HL-60 (cell line): Measurements from ENCODE around the gene TTN.

Experiments used
- DNase-seq, 2 experiments: peaks; one replicate each; pipeline ENCODE4 v3.0.0-alpha.2; 2010 to 2020; ENCODE audit warnings: low read depth in 1 of 2, low spot score in 1 of 2
- H3K27ac ChIP-seq: fragments of 250-450 bp; sonication (Bioruptor Pico); replicated peaks from 2 replicates; pipeline ENCODE4 v1.5.1; 2020; ENCODE audit warnings: mild to moderate bottlenecking, moderate library complexity
- H3K27me3 ChIP-seq: fragments of 250-450 bp; sonication (Bioruptor Pico); 2 replicates; pipeline ENCODE4 v1.5.1; 2021; ENCODE audit warnings: mild to moderate bottlenecking, moderate library complexity; ENCODE audit not compliant: insufficient read depth, poor library complexity, severe bottlenecking
- H3K4me3 ChIP-seq: replicated peaks from 2 replicates; pipeline ENCODE4 v1.5.1; 2011; ENCODE audit warnings: mild to moderate bottlenecking, control low read depth, low read length; ENCODE audit not compliant: insufficient read depth
- CTCF ChIP-seq: IDR thresholded peaks from one replicate; pipeline ENCODE4 v1.5.1; 2011; ENCODE audit warnings: low read length, control low read depth, inconsistent platforms; ENCODE audit not compliant: insufficient read depth
- GABPA ChIP-seq: IDR thresholded peaks from 2 replicates; pipeline ENCODE4 v1.6.1; 2012; ENCODE audit warnings: low read depth
- POLR2AphosphoS5 ChIP-seq: IDR thresholded peaks from 2 replicates; pipeline ENCODE4 v1.6.1; 2012; ENCODE audit warnings: low read depth
- REST ChIP-seq: IDR thresholded peaks from 2 replicates; pipeline ENCODE4 v1.6.1; 2012; ENCODE audit warnings: low read depth; ENCODE audit not compliant: insufficient replicate concordance
- SPI1 ChIP-seq: IDR thresholded peaks from 2 replicates; pipeline ENCODE4 v1.6.1; 2012; ENCODE audit warnings: low read depth, mild to moderate bottlenecking, borderline replicate concordance

Gene TTN

GRCh38 chr2:178829981-178830380 lies 22.8 kb upstream of the TTN start:
- Histone ChIP-seq H3K27ac (no peak overlapping the region), H3K27me3 (no peaks in the 10 kb centered on the region), H3K4me3 (no peak overlapping the region)
- TF ChIP-seq GABPA (no peak), POLR2AphosphoS5 (no peak), CTCF (no peak), REST (no peak), SPI1 (no peak)
- no peak for DNase-seq

GRCh38 chr2:178829299-178829960 lies 22.2 kb upstream of the TTN start:
- Histone ChIP-seq H3K27me3 (no peaks in the 10 kb centered on the region), H3K27ac (no peak overlapping the region), H3K4me3 (no peak overlapping the region)
- TF ChIP-seq GABPA: no peak
- TF ChIP-seq CTCF: no peak
- no peak for TF ChIP-seq REST
- no peak for TF ChIP-seq SPI1
- TF ChIP-seq POLR2AphosphoS5: no peak
- no peak for DNase-seq

GRCh38 chr2:178828486-178828881 lies 21.3 kb upstream of the TTN start:
- H3K4me3 ChIP-seq: no peak overlapping the region
- no peaks in the 10 kb centered on the region for H3K27me3 ChIP-seq
- no peak overlapping the region for H3K27ac ChIP-seq
- DNase-seq: no peak
- TF ChIP-seq GABPA: no peak

GRCh38 chr2:178827739-178828485 lies 20.7 kb upstream of the TTN start:
- DNase-seq: no peak
- Histone ChIP-seq H3K4me3 (no peak overlapping the region), H3K27ac (no peak overlapping the region), H3K27me3 (no peaks in the 10 kb centered on the region)
- TF ChIP-seq POLR2AphosphoS5: no peak
- no peak for TF ChIP-seq GABPA
- TF ChIP-seq REST: no peak
- TF ChIP-seq CTCF: no peak
- no peak for TF ChIP-seq SPI1
